Rectal smooth muscle tissue (tissue), 1 donor: ENCODE results near the gene FAM133A.

Experiments used
- H3K27ac ChIP-seq: one replicate; pipeline ENCODE4 v1.7.0; 2013; ENCODE audit warnings: low read depth, low read length, inconsistent platforms
- H3K27me3 ChIP-seq: one replicate; pipeline ENCODE4 v1.7.0; 2013; ENCODE audit warnings: low read length; ENCODE audit not compliant: control insufficient read depth, insufficient read depth
- H3K36me3 ChIP-seq: one replicate; pipeline ENCODE4 v1.7.0; 2013; ENCODE audit warnings: low read length; ENCODE audit not compliant: control insufficient read depth, insufficient read depth
- H3K4me1 ChIP-seq: one replicate; pipeline ENCODE4 v1.7.0; 2013; ENCODE audit warnings: low read length; ENCODE audit not compliant: control insufficient read depth, insufficient read depth
- H3K4me3 ChIP-seq: one replicate; pipeline ENCODE4 v1.7.0; 2013; ENCODE audit warnings: low read length
- H3K9ac ChIP-seq: one replicate; pipeline ENCODE4 v1.7.0; 2013; ENCODE audit warnings: low read length

The FAM133A gene

DNA sequence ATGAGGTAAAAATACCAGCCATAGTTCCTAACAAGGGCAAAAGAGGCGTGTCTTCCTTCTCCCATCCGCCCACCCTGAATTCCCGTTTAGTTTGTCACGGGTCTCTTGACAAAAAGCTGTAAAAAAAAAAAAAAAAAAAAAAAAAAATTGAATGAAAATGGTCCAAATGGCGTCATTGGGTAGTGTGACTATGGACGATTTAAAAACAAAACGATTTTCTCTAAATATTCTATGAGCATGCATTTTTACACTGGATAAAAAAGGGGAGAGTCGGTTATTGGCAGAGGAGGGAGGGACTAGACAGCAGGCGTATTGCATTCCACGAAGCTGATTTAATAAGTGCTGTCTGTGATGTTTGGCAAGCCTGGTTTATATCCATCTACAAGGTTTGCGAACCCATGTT, at the start of gene FAM133A:
FAM133A (plus strand) TSS at position 338 of the 403 bp plus-strand sequence. CDS start 35,214 bp downstream, outside the sequence.
- Histone ChIP-seq H3K27ac (peak within 1 kb of the TSS; percentile 61), H3K9ac (peak within 1 kb of the TSS; percentile 21), H3K4me1 (no peaks in the 10 kb centered on the region), H3K27me3 (peaks cover 3% of the 10 kb centered on the region), H3K4me3 (peak within 1 kb of the TSS; percentile 85), H3K36me3 (no peaks in the 10 kb centered on the region)

DNA sequence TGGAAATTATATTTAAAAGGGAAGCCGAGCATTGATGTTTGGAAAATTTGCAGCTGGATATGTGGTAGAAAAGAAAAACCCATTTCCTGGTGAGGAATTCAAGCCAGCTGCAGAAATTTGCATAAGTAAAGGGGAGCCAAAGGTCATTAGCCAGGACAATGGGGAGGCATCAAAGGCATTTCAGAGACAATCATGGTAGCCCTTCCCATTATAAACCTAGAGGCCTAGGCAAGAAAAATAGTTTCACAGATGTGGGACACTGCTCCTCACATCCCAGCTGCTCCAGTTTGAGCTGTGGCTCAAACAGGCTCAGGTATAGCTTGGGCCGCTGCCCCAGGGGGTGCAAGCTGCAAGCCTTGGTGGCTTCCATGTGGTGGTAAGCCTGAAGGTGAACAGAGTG, 36.4 kb upstream of the FAM133A start:
- Histone ChIP-seq H3K4me1 (no peaks in the 10 kb centered on the region), H3K36me3 (no peaks in the 10 kb centered on the region), H3K27me3 (no peaks in the 10 kb centered on the region), H3K4me3 (no peak overlapping the region), H3K9ac (no peak overlapping the region), H3K27ac (no peak overlapping the region)

DNA sequence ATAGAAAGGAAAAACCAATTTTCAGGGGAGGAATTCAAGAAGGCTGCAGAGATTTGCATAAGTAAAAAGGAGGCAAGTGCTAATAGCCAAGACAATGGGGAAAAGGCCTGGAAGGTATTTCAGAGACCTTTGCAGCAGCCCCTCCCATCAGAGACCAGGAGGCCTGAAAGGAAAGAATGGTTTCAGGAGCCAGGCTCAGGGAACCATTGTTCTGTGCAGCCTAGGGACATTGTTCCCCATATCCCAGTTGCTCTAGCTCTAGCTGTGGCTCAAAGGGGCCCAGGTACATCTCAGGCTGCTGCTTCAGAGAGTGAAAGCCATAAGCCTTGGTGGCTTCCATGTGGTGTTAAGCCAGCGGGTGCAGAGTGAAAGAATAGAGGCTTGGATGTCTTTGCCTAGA, 24.6 kb upstream of the FAM133A start:
- H3K36me3 ChIP-seq, result no peaks in the 10 kb centered on the region
- H3K4me1 ChIP-seq, result no peaks in the 10 kb centered on the region
- H3K4me3 ChIP-seq, result no peak overlapping the region
- H3K9ac ChIP-seq, result no peak overlapping the region
- no peak overlapping the region for H3K27ac ChIP-seq
- H3K27me3 ChIP-seq, result no peaks in the 10 kb centered on the region

DNA sequence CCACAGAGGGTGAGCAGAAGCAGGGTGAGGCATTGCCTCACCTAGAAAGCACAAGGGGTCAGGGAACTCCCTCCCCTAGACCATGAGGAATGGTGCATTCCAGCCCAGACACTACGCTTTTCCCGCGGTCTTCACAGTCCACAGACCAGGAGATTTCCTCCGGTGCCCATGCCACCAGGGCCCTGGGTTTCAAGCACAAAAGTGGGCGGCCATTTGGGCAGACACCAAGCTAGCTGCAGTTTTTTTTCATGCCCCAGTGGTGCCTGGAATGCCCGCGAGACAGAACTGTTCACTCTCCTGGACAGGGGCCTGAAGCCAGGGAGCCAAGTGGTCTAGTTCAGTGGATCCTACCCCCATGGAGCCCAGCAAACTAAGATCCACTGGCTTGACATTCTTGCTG, 13.4 kb upstream of the FAM133A start:
- Histone ChIP-seq H3K4me1 (no peaks in the 10 kb centered on the region), H3K27me3 (no peaks in the 10 kb centered on the region), H3K4me3 (no peak overlapping the region), H3K27ac (no peak overlapping the region), H3K36me3 (no peaks in the 10 kb centered on the region), H3K9ac (no peak overlapping the region)

DNA sequence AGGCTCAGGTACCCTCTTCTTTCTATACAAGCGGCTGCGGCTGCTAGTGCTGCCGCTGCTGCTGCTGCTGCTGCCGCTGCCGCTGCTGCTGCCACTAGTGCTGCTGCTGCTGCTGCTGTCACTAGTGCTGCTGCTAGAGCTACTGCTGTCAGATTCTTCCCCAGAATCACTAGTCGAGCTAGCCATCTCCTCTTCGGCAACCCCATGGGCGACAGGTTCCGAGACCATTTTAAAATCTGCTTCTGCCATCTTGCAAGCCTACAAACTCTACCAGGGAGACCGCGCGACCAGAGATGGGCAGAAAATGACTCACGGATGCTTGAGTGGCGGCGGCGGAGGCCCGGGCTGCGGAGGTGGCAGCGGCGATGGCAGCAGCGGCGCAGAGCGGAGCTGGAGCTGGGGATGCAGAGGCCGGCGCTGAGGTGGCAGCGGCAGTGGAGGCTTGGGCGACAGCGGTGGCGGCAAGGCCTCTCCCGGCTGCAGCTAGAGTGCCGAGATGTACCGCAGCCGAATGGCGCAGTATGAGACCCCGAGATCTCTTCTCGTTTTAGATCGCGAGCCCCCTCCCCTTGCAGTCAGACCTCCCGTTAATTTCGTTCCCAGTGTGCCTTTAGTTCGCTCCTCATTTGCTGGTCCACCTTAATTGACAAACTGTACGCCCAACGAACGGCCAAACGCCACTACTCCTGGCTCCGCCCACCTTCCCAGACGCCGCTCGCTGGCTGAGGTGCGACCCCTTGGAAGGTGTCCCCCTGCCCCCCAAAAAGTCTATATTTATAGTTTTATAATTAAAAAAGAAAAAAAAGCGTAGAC, 744 bp upstream of the FAM133A start, which contains the start of gene NAP1L3:
NAP1L3 (minus strand) TSS at position 523 of the 813 bp plus-strand sequence; CDS start at position 249, 274 bp downstream.
- Histone ChIP-seq H3K27ac (peak within 1 kb of the TSS; percentile 61), H3K36me3 (no peaks in the 10 kb centered on the region), H3K4me1 (no peaks in the 10 kb centered on the region), H3K4me3 (peak within 1 kb of the TSS; percentile 85), H3K9ac (peak within 1 kb of the TSS; percentile 21), H3K27me3 (peaks cover 3% of the 10 kb centered on the region)

DNA sequence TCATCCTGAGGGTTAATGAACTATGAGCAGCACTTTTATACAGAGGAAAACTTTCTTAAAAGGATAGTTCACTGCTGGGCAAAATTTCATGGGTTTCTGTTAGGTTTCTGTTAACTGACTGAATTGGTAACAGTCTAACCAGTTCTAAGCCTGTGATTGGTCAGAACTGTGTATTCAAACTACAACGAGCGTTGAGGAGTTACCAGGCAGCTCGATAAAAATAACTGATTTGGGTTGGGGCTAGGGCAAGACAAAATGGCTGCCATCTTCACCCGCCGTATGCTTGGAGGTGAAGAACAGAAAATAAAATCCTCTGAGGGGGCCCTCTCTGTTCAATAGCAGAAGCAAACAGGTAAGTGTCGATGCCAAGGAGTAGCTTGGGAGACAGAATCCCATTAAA, 22.0 kb downstream of the FAM133A start:
- Histone ChIP-seq H3K27me3 (no peaks in the 10 kb centered on the region), H3K4me3 (no peak overlapping the region), H3K27ac (no peak overlapping the region), H3K9ac (no peak overlapping the region), H3K4me1 (no peaks in the 10 kb centered on the region), H3K36me3 (no peaks in the 10 kb centered on the region)

DNA sequence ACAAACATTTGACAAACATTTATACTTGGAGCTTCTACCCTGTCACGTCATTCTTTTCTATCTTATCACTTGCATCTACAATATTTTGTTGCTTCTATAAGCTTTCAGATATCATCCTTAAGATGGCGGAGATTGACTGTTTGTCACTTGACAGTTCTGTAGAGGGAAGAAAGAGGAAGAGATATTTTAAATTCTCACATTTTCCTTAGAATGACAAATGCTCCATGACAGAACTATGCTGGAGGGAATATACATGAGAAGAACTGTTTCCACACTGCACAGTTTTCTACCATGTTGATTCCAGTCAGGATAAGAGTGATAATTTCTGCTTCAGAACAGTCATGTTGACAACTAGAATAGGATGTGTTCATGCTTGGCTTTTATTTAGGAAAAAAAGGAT, 29.7 kb downstream of the FAM133A start:
- Histone ChIP-seq H3K9ac (no peak overlapping the region), H3K27me3 (no peaks in the 10 kb centered on the region), H3K4me1 (no peaks in the 10 kb centered on the region), H3K27ac (no peak overlapping the region), H3K4me3 (no peak overlapping the region), H3K36me3 (no peaks in the 10 kb centered on the region)

DNA sequence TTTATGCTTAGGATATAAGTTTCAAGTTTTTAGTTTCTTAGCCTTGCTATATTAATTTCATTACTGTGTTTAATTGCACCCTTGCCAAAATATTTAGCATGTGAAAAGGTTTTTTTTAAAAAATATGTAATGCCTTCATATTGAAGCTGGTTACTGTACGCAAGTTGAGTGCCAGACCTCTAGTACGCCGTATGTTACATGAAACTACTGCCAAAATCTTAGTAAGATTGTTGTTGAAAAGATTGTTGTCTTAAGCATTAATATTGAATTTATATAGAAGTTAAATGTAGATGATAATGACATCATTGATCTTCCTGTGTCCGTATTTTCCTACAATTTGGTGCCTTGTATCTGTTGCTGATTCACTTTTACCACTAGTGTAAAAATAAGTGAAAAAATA, 37.1 kb downstream of the FAM133A start:
- H3K4me3 ChIP-seq, result no peak overlapping the region
- no peaks in the 10 kb centered on the region for H3K4me1 ChIP-seq
- H3K27ac ChIP-seq, result no peak overlapping the region
- no peaks in the 10 kb centered on the region for H3K36me3 ChIP-seq
- no peak overlapping the region for H3K9ac ChIP-seq
- H3K27me3 ChIP-seq, result no peaks in the 10 kb centered on the region

DNA sequence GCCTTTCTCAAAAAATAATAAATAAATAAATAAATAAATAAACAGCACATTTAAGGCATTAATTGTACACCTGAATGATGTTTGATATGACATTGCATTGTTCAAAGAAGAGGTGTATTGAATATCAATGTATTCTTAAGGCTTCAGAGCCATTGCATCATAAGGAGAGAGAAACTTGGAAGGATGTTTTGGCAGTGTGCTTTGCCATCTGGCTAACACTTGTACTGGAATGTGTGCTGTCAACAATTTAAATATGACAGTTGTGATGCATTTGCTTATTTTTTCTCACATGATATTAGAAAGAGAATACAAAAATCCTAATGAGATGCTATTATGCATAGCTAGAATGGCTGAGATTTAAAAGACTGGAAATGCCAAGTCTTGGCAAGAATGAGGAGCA, 67.8 kb downstream of the FAM133A start:
- H3K4me3 ChIP-seq, result no peak overlapping the region
- no peaks in the 10 kb centered on the region for H3K4me1 ChIP-seq
- no peaks in the 10 kb centered on the region for H3K27me3 ChIP-seq
- no peak overlapping the region for H3K27ac ChIP-seq
- H3K9ac ChIP-seq, result no peak overlapping the region
- H3K36me3 ChIP-seq, result no peaks in the 10 kb centered on the region

DNA sequence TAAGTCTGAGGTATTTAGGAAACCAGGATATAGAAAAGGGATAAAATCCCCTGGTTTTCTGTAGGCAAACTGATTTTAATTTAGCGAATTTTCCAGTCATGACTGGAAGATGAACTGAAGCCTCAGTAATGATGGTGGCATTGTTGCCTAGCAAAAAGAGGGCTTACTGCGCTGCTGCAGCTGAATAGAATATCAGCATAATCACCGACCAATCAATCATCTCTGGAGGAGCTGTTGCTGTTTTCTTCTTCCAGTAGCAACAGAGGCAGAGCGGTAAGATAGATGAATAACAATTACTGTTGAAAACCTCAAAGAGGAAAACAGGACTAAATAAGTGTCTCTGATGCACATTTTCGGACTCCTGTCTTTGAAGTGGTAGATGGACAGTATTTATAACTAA, 86.2 kb downstream of the FAM133A start:
- Histone ChIP-seq H3K27ac (no peak overlapping the region), H3K4me3 (no peak overlapping the region), H3K36me3 (no peaks in the 10 kb centered on the region), H3K27me3 (no peaks in the 10 kb centered on the region), H3K9ac (no peak overlapping the region), H3K4me1 (no peaks in the 10 kb centered on the region)
